ENCODE measurements around the gene MAU2.
A peak's percentile ranks its signal among the peaks of the same experiment; 100 is the strongest.

The MAU2 gene, protein sequence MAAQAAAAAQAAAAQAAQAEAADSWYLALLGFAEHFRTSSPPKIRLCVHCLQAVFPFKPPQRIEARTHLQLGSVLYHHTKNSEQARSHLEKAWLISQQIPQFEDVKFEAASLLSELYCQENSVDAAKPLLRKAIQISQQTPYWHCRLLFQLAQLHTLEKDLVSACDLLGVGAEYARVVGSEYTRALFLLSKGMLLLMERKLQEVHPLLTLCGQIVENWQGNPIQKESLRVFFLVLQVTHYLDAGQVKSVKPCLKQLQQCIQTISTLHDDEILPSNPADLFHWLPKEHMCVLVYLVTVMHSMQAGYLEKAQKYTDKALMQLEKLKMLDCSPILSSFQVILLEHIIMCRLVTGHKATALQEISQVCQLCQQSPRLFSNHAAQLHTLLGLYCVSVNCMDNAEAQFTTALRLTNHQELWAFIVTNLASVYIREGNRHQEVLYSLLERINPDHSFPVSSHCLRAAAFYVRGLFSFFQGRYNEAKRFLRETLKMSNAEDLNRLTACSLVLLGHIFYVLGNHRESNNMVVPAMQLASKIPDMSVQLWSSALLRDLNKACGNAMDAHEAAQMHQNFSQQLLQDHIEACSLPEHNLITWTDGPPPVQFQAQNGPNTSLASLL

DNA sequence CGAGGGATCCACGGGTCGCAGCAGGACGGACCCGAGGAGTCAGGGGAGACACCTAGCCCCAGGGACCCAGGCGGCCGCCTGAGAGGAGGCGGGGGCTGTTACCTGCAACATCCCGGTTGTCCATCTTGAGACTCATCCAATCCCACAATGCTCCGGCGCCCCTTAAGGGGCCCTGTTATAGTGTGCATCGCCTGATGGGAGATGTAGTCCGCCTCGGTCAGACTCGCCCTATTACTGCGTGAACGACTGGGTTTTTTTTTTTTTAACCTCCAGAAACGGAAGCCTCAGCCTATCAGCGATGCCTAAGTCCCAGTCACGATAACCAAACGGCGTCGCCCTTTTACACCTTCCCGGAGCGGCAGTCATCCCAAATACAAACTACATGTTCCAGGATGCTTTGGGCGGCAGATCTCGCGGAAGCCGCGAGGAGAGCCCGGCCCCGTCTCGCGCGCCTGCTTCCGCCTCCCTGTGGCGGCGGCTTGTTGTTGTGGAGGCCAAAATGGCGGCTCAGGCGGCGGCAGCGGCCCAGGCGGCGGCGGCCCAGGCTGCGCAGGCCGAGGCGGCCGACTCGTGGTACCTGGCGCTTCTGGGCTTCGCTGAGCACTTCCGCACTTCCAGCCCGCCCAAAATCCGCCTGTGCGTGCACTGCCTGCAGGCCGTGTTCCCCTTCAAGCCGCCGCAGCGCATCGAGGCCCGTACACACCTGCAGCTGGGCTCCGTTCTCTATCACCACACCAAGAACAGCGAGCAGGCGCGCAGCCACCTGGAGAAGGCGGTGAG, at the start of gene MAU2, which contains the start of gene SUGP1:
MAU2 (plus strand) TSS at position 469 of the 780 bp plus-strand sequence; CDS start at position 500, 31 bp downstream.
SUGP1 (minus strand) TSS at position 149 of the 780 bp plus-strand sequence; CDS start at position 136, 13 bp downstream.
- Mint-ChIP-seq H3K27me3 (no peaks in the 10 kb centered on the region), H3K9me3 (no peaks in the 10 kb centered on the region), H3K27ac (peak within 1 kb of the TSS; percentile 100), H3K4me1 (peaks cover 54% of the 10 kb centered on the region), H3K4me3 (peak within 1 kb of the TSS; percentile 88 to 98)
- ATAC-seq (peak; percentile 97), DNase-seq (peak; percentile 92 to 93)

DNA sequence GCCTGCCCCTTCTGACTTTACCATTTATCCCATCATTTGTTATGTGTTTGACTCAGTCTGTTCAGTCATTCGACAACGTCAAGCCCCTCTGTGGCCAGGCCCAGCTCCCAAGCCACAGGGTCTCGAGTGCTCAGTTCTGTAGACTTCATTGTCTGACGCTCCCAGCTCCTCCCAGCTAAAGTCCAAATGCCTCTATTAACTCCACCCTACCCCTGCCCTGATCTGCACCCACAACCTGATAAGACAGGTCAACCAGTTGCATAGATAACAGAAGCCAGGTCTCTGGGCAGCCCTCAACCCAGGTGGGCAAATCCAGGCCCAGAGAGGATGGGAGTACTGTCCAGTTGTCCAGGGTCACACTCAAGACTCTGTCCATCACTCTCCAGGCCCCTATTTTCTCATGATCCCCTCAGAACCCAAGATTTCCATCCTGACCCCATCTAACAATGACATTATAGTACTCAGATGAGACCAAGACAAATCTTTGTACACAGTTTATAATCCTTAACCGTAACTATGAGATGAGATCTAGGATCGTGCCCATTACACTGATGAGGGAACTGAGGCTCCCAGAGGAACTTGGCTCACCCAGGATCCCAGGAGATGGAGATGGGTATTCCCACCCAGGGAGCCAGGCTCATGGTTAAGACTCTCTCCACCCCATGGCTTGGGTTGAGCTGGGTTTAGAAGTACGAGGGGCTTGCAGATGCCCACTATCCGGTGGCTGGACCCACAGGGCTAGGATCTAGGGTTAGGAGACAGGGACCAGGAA, 48.6 kb upstream of the MAU2 start:
- Mint-ChIP-seq H3K9me3 (no peaks in the 10 kb centered on the region), H3K27me3 (peaks cover 29% of the 10 kb centered on the region), H3K27ac (no peak overlapping the region), H3K4me1 (peaks cover 11% of the 10 kb centered on the region), H3K4me3 (no peak overlapping the region)
- no peak for ATAC-seq
- DNase-seq, result no peak

DNA sequence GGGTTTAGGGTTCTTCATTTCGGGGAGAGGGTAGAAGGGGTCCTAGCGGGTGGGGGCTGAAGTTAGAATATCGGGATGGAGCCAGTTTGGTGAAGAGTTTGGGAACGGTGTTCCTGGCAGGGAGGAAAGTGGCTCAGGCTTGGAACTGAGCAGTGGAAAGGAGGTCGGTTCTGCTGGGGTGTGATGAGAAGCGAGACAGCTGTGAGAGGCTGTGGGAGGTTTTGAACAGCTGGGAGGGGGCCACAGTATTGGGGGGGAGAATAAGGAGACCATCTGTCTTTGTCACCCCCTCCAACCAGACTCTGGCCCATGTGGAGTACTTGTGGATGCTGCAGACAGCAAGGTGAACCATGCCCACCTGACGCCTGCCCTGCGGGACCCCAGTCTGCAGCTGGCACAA, 46.5 kb upstream of the MAU2 start:
- Mint-ChIP-seq H3K4me1 (peaks cover 11% of the 10 kb centered on the region), H3K4me3 (no peak overlapping the region), H3K9me3 (no peaks in the 10 kb centered on the region), H3K27ac (no peak overlapping the region), H3K27me3 (peaks cover 29% of the 10 kb centered on the region)
- DNase-seq, result no peak
- ATAC-seq, result no peak

DNA sequence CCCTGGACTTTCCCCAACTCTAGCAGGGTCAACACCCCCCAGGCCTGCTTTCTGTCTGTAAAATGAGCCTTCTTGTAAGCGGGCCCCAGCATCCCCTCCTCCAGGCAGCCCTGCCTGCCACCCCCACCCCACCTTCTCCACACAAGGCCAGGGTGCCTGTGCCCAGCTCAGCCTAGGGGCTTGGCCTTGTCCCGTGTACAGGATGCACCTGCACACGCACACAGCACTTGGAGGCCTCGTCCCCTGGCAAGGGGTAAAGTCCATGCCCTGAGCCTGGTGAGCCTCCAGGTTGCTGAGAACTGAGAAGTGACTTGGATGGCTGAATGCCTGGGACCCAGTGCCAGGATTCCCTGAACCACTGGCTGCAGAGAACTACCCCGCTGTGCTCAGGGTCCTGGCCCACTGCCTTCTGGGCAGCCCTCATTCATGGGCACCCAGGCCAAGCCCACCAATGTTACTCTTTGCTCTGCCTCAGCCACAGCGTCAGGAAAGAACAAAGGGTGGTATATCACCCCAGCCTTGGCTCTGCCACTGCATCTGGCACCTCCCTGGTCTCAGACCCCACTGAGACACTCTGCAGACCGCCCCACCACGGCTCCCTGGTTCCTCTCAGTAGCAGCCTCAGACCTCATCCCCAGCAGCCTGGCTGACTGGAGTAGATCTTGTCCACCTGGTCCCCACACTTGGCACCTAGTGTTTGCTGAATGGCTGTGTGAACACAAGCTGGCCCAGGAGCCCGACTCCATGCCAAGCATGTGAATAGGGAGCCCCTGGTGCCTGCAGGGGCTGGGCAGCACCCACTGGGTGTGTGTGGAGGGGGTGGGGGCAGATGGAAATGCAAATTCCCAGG, 45.7 kb upstream of the MAU2 start:
- Mint-ChIP-seq H3K9me3 (no peaks in the 10 kb centered on the region), H3K4me3 (no peak overlapping the region), H3K27me3 (peaks cover 29% of the 10 kb centered on the region), H3K4me1 (peaks cover 11% of the 10 kb centered on the region), H3K27ac (no peak overlapping the region)
- ATAC-seq (no peak), DNase-seq (no peak)

DNA sequence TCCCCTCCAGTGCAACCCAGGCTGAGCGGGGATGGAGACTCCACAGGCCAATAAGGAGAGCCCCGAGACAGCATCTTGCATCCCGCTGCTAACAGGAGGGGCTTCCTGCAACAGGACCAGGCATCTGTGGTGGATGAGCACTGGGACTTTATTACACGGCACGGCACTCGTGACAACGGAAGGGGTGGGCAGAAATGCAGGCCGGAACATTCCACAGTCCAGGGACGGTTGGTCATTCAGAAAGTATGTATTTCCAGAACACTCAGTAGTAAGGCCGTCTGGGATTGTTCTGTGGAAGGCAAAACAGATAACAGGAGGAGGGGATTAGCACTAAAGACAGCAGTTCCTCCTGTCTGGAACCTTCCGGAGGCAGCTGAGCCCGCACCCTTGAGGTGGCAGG, 44.2 kb upstream of the MAU2 start:
- H3K27ac Mint-ChIP-seq, result no peak overlapping the region
- peaks cover 28% of the 10 kb centered on the region for H3K27me3 Mint-ChIP-seq
- peaks cover 11% of the 10 kb centered on the region for H3K4me1 Mint-ChIP-seq
- no peak for DNase-seq
- ATAC-seq, result no peak
- H3K9me3 Mint-ChIP-seq, result no peaks in the 10 kb centered on the region
- no peak overlapping the region for H3K4me3 Mint-ChIP-seq

DNA sequence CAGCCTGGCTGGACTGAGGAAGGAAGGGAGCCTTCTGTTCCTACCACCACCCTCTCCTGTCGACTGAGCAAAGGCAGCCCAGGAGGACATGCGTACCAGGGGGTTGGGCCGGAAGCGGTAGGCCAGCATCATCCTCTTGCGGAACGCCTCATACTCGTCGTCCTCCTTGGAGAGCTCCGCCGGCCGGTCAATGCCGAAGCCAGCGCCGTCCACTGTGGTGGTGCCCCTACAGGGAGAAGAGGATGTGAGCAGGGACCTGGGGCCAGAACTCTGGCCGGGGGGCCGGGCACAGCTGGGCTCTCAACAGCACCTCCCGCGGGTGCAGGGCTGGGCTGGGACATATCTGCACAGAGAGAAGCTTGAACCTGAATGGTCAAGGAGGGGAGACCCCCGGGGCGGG, 43.8 kb upstream of the MAU2 start:
- H3K4me1 Mint-ChIP-seq, result peaks cover 11% of the 10 kb centered on the region
- H3K27ac Mint-ChIP-seq, result no peak overlapping the region
- H3K27me3 Mint-ChIP-seq, result peaks cover 24% of the 10 kb centered on the region
- H3K4me3 Mint-ChIP-seq, result no peak overlapping the region
- DNase-seq (no peak), ATAC-seq (no peak)
- no peaks in the 10 kb centered on the region for H3K9me3 Mint-ChIP-seq

DNA sequence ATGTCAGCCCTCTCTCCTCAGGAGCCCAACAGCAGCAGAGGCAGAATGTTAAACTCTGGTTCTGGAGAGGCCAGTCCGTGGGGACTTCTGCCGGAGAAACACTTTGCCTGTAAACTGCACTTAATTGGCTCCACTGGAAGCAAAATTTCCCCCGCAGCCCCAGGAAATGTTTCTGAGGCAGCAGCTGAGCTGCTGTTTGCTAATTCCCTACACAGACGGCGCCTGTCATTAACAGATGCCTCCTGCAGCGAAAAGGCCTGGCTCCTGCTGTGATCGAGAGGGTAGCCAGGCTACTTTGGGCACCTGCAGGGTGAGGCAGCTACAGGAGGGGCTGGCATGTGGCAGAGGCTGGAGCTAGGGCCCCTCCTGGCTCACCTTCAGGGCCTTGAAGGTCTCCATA, 42.3 kb upstream of the MAU2 start:
- H3K9me3 Mint-ChIP-seq, result no peaks in the 10 kb centered on the region
- no peak overlapping the region for H3K27ac Mint-ChIP-seq
- H3K4me3 Mint-ChIP-seq, result no peak overlapping the region
- peaks cover 10% of the 10 kb centered on the region for H3K27me3 Mint-ChIP-seq
- DNase-seq (no peak), ATAC-seq (no peak)
- H3K4me1 Mint-ChIP-seq, result peaks cover 9% of the 10 kb centered on the region

DNA sequence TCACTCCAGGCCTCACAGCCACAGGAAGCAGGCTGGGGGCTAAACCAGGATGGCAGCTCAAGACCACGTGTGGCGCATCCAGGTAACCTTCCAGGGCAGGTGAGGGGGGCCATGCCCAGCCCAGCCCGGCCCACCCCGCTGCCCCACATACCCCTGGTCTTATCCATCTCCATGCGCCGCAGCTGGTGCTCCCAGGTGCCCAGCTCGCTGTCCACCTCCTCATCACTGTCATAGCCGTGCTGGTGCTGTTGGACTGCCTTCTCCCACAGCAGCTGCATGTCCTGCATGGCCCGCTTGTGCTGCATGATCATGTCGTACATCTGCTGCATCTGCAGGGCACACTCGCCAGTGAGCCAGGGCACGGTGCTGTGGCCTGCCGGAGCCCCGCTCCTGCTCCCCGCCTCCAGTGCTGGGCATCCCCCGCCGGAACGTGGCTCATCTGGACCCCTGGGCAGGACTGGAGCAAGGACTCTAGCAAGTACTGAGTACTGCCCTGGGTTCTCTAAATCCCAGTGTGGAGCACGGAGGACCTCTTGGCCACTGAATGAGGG, 41.5 kb upstream of the MAU2 start:
- H3K9me3 Mint-ChIP-seq, result no peaks in the 10 kb centered on the region
- H3K4me1 Mint-ChIP-seq, result peaks cover 1% of the 10 kb centered on the region
- H3K27ac Mint-ChIP-seq, result peak overlapping the region in 1 of 2 donors; percentile 67
- H3K4me3 Mint-ChIP-seq, result no peak overlapping the region
- ATAC-seq, result no peak
- H3K27me3 Mint-ChIP-seq, result peaks cover 2% of the 10 kb centered on the region
- no peak for DNase-seq

DNA sequence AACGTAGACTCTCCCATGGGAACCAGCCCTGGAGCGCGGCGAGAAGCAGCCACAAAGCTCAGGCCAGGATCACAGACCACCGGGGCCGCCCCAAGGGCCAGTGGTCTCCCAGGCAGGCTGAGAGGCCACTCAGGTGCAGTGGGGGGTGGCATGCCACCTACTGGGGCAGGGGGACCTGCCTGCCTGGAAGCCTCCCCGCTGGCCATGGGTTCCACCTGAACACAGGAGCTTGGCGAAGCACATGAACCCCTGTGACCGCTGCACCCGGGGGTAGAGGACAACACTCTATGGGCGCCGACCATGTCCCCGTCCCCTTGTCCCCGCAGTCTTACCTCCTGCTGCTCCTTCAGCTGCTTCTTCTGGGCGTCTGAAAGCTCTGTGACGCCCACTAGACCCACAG, 40.8 kb upstream of the MAU2 start:
- H3K4me3 Mint-ChIP-seq, result no peak overlapping the region
- DNase-seq, result no peak
- no peak for ATAC-seq
- peak overlapping the region in 1 of 2 donors; percentile 12 for H3K27ac Mint-ChIP-seq
- no peaks in the 10 kb centered on the region for H3K9me3 Mint-ChIP-seq
- no peaks in the 10 kb centered on the region for H3K27me3 Mint-ChIP-seq
- no peaks in the 10 kb centered on the region for H3K4me1 Mint-ChIP-seq

DNA sequence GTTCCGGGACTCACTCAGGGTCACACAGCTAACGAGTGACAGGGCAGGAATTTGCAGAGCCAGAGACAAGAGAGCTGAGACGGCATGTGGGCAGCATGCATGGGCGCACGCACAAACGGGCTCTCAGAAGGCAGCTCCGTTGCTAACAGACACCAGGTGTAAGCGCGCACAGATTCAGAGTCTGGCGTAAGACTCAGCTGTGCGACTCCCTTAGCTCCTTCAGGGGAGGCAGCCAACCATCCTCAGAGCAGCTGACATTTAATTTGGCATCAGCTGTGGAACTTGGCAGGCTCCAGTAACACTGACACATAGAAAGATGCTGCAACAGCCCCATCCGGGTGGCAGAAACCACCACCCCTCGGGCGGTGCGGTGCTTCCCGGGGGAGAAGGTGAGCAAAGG, 40.1 kb upstream of the MAU2 start:
- DNase-seq (no peak), ATAC-seq (no peak)
- Mint-ChIP-seq H3K9me3 (no peaks in the 10 kb centered on the region), H3K27me3 (no peaks in the 10 kb centered on the region), H3K27ac (no peak overlapping the region), H3K4me3 (no peak overlapping the region), H3K4me1 (no peaks in the 10 kb centered on the region)

DNA sequence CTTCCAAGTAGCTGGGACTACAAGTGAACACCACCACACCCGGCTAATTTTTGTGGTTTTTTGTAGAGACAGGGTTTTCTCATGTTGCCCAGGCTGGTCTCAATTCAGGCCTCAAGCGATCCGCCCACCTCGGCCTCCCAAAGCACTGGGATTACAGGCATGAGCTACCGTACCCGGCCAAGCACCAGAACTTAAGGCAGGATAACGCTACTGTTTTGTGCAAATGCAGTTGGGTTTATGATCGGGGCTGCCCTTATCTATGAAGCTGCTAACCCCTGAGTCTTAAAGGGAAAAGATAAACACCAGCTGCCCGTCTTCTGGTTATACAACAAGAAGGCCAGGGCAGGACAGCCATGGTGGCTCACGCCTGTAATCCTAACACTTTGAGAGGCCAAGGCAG, 34.9 kb upstream of the MAU2 start:
- Mint-ChIP-seq H3K27ac (no peak overlapping the region), H3K27me3 (no peaks in the 10 kb centered on the region), H3K4me1 (no peaks in the 10 kb centered on the region), H3K4me3 (no peak overlapping the region), H3K9me3 (no peaks in the 10 kb centered on the region)
- no peak for ATAC-seq
- DNase-seq, result no peak

DNA sequence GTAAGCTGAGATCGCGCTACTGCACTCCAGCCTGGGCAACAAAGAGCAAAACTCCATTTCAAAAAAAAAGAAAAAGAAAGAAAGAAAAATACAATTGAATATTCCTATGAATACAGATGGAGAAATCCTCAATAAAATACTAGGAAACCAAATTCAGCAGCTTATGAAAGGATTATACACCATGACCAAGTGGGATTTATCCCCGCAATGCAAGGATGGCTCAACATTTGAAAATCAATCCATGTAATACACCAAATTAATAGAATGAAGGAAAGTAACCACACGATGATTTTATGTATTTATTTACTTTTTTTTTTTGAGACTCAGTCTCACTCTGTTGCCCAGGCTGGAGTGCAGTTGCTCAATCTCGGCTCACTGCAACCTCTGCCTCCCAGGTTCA, 28.0 kb upstream of the MAU2 start:
- Mint-ChIP-seq H3K4me3 (no peak overlapping the region), H3K27me3 (no peaks in the 10 kb centered on the region), H3K27ac (no peak overlapping the region), H3K9me3 (no peaks in the 10 kb centered on the region), H3K4me1 (no peaks in the 10 kb centered on the region)
- ATAC-seq (no peak), DNase-seq (no peak)

DNA sequence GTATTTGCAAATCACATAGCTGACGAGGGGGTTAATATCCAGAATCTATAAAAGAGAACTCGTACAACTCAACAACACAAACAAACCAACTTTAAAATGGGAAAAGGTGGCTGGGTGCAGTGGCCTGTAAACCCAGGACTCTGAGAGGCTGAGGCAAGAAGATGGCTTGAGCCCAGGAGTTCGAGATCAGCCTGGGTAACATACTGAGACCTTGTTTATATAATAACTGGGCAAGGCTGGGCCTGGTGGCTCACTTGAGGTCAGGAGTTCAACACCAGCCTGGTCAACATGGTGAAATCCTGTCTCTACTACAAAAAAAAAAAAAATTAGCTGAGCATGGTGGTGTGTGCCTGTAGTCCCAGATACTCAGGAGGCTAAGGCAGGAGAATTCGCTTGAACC, 25.7 kb upstream of the MAU2 start:
- Mint-ChIP-seq H3K4me1 (no peaks in the 10 kb centered on the region), H3K27me3 (no peaks in the 10 kb centered on the region)

DNA sequence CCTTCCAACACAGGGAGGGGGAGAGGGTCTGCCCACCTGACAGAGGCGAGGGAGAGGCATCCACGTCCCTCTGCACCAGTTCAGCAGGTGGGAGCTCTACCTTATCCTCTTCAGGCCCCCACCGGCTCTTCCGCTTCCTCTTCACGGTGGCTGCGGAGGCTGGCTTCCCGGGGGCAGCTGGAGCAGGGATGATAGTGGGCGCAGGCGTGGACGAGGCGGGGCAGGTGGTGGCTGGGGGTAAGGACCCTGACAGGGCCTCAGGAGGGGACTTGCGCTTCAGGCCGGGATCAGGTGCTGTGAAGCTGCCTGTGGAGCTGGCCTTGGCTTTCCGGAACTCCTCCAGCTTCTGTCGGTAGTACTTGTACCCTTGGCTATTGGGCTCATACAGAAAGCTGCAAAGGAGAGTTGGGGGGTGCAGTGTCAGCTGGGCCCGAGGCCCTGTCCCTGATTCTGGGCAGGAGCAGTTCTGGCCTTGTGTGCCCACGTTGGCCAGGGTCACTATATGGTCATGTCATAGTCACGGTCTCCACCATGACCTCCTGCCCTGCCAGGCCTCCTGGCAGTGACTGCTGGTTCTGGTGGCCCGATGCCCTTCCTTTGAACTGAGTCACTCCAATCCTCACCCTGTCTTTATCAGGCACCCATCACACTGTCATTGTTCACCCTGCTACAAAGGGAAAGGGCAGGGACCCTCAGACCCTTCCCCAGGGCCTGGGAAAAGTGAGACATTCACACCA, 23.5 kb upstream of the MAU2 start:
- ATAC-seq (no peak), DNase-seq (no peak)
- Mint-ChIP-seq H3K27ac (peak overlapping the region in 1 of 2 donors; percentile 34), H3K4me3 (no peak overlapping the region), H3K27me3 (no peaks in the 10 kb centered on the region), H3K4me1 (no peaks in the 10 kb centered on the region), H3K9me3 (no peaks in the 10 kb centered on the region)

More for the DNA sequence above, 25.7 kb upstream of the MAU2 start:
- Mint-ChIP-seq H3K9me3 (no peaks in the 10 kb centered on the region), H3K4me3 (no peak overlapping the region), H3K27ac (peak overlapping the region in 1 of 2 donors; percentile 19)
- DNase-seq, result no peak
- no peak for ATAC-seq

All from stimulated activated naive CD8-positive, alpha-beta T cell treated with anti-CD3 and anti-CD28 coated beads, Interleukin-15, amount 100 ng/mL, for 72 hours (primary cell).